ENCODE data around the gene SVIL.
"Not testable (repeated sequence)": the region's sequence is repeated elsewhere in the genome, so short reads cannot be mapped to it uniquely, and the experiment has no call there.

Gene SVIL

GRCh38 chr10:29575098-29575455, 59.7 kb downstream of the SVIL start:
- DNase-seq (ENCODE audit: low spot score): no peak

- DNase-seq (ENCODE audit: low spot score): not testable (repeated sequence)
These were observed 60.3 kb downstream of the SVIL start for GRCh38 chr10:29574212-29575097.

GRCh38 chr10:29570248-29570647, 64.5 kb downstream of the SVIL start:
- not testable (repeated sequence) for DNase-seq (ENCODE audit: low spot score)

GRCh38 chr10:29569795-29570194, 65.0 kb downstream of the SVIL start:
- DNase-seq (ENCODE audit: low spot score): no peak

GRCh38 chr10:29567003-29567402, 67.8 kb downstream of the SVIL start:
- no peak for DNase-seq (ENCODE audit: low spot score)

- not testable (repeated sequence) for DNase-seq (ENCODE audit: low spot score)
These were observed 68.6 kb downstream of the SVIL start for GRCh38 chr10:29566209-29566608.

- no peak for DNase-seq (ENCODE audit: low spot score)
These were observed 71.2 kb downstream of the SVIL start for GRCh38 chr10:29563420-29564035.

- DNase-seq (ENCODE audit: low spot score): not testable (repeated sequence)
These were observed 71.8 kb downstream of the SVIL start for GRCh38 chr10:29563006-29563405.

GRCh38 chr10:29559996-29560395, 74.8 kb downstream of the SVIL start:
- peak; percentile 25 for DNase-seq (ENCODE audit: low spot score)

GRCh38 chr10:29557665-29558064, 77.1 kb downstream of the SVIL start:
- no peak for DNase-seq (ENCODE audit: low spot score)

- no peak for DNase-seq (ENCODE audit: low spot score)
These were observed 78.9 kb downstream of the SVIL start for GRCh38 chr10:29555746-29556481.

- no peak for DNase-seq (ENCODE audit: low spot score)
These were observed 79.6 kb downstream of the SVIL start for GRCh38 chr10:29555091-29555745.

GRCh38 chr10:29554660-29555059, 80.1 kb downstream of the SVIL start:
- DNase-seq (ENCODE audit: low spot score): no peak

GRCh38 chr10:29553544-29554250, 81.1 kb downstream of the SVIL start:
- no peak for DNase-seq (ENCODE audit: low spot score)

GRCh38 chr10:29553116-29553515, 81.7 kb downstream of the SVIL start:
- not testable (repeated sequence) for DNase-seq (ENCODE audit: low spot score)

GRCh38 chr10:29549493-29549892, 85.3 kb downstream of the SVIL start:
- DNase-seq (ENCODE audit: low spot score): not testable (repeated sequence)

GRCh38 chr10:29546773-29547313, 87.9 kb downstream of the SVIL start:
- DNase-seq (ENCODE audit: low spot score): no peak

GRCh38 chr10:29545122-29545521, 89.6 kb downstream of the SVIL start:
- no peak for DNase-seq (ENCODE audit: low spot score)

- no peak for DNase-seq (ENCODE audit: low spot score)
These were observed 91.1 kb downstream of the SVIL start for GRCh38 chr10:29543715-29544114.

- DNase-seq (ENCODE audit: low spot score): no peak
These were observed 92.0 kb downstream of the SVIL start for GRCh38 chr10:29542723-29543122.
